NB4 (cell line): ENCODE results near the gene ERCC5.

Source experiments
- MAX ChIP-seq: IDR thresholded peaks from 2 replicates; pipeline ENCODE4 v1.6.1; 2011; ENCODE audit warnings: low read depth, low read length
- POLR2A ChIP-seq: IDR thresholded peaks from 2 replicates; pipeline ENCODE4 v1.6.1; 2011; ENCODE audit warnings: mild to moderate bottlenecking; ENCODE audit not compliant: insufficient read length; ENCODE audit errors: extremely low read depth
- TF ChIP-seq, protein P1 (sequence below): IDR thresholded peaks from one replicate; pipeline ENCODE4 v1.5.1; 2012; ENCODE audit warnings: low read depth, low read length

DNA sequence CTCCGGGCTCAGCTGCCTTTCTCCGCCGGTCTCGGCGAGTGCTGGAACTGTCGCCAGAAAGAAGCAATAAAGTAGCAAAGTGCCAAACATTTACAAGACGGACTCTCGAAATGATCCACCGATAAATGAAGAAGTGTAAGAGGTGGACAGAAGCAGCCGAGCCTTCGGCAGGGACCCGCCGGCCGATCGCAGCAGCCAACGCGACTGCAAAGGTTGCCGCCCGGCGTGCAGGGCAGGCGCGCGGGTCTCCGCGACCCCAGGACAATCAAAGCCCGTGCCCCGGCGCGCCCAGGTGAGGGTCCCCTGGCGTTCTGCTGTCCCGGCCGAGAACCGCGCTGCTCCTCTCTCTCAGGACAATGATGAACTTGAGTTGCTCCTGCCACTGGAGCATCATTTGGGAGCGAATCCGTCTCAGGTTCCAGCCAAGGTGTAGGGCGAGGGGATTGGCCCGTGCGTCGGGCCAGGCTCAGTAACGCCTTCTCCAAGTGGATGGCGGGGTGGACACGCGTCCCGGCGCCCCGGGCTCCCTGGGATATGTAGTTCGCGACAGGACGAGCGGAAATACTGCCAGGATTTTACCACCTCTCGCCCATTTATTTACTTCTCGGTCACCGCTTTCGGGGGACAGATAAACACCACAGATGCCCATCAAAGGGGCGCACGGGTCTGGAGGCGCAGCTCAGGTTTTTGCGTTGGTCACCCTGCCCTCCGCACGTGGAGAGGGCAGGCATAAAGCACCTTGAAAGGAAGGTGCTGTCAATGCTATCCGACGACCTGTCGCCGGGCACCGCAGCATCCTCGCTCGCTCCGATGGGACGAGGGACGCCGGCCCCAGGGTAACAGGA is 47.0 kb upstream of the ERCC5 start, which contains the start of the genes BIVM and POGLUT2:
- TF ChIP-seq, protein P1, sequence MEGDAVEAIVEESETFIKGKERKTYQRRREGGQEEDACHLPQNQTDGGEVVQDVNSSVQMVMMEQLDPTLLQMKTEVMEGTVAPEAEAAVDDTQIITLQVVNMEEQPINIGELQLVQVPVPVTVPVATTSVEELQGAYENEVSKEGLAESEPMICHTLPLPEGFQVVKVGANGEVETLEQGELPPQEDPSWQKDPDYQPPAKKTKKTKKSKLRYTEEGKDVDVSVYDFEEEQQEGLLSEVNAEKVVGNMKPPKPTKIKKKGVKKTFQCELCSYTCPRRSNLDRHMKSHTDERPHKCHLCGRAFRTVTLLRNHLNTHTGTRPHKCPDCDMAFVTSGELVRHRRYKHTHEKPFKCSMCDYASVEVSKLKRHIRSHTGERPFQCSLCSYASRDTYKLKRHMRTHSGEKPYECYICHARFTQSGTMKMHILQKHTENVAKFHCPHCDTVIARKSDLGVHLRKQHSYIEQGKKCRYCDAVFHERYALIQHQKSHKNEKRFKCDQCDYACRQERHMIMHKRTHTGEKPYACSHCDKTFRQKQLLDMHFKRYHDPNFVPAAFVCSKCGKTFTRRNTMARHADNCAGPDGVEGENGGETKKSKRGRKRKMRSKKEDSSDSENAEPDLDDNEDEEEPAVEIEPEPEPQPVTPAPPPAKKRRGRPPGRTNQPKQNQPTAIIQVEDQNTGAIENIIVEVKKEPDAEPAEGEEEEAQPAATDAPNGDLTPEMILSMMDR, result no peak
- TF ChIP-seq POLR2A (peak; percentile 57), MAX (peak; percentile 78)
